HG03064 (cell line): ENCODE data around the gene UBE2Q2.

Experiments
- ATAC-seq: cut with Tn5 transposase; IDR thresholded peaks from one replicate; pipeline ENCODE4 v1.9.1; 2021; ENCODE audit warnings: low read depth; ENCODE audit not compliant: unreplicated experiment

UBE2Q2 gene

GRCh38 chr15:75921732-75922703 is 78.8 kb downstream of the UBE2Q2 start:
- ATAC-seq = no peak

DNA sequence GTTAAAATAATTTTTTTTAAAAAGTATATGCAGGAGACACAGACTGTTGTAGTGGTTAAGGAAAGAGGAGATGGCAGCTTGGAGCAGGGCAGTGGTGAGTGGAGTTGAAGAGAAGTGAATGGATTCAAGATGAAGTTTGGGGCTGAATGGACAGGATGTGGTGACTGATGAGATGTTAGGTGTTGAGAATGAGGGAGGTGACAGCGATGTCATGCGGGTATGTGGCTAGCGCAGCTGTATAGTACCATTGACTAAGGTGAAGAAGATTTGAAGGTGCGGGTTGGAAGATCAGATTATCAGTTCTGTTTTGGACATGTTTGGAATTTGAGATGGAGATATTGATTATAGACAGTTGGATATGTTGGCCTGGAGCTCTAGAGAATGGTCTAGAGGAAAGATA is 80.5 kb downstream of the UBE2Q2 start:
- no peak for ATAC-seq

DNA sequence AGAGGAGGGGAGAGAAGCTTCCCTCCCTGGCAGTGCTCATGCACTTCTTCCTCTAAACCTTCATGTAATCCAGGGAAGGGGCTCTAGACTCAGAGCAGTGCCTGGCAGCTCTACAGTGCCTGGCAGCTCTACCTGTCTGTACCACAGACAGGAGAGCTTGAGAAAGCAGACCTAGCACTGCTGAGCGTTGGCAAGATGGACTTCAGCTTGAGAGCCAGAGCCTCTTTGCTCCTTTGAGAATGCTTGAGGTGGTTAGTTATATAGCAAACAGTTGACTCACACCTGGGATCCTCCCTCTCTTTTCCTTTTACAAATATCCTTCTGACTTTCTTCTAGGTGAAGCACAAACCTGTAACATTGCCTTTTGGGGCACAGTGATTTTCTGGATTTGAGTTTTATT is 81.3 kb downstream of the UBE2Q2 start:
- ATAC-seq = no peak

DNA sequence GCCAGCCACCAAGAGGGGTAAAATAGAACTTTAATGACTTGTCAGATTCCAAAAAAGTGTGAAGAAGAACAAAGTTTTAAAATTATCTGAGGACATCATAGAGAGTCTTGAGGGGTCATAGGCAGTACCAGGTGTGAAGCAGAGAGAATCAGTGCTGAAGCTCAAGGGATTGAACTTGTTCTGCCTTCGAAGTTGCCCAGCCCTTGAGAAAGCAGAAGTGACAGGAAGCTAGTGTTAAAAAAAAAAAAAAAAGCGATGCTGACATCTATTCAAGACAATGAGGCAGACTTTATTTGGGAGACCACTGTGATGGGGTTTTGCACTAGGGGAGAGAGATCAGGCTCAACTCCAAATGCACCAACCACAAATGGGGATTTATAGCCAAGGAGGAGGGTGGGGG is 82.2 kb downstream of the UBE2Q2 start:
- no peak for ATAC-seq

DNA sequence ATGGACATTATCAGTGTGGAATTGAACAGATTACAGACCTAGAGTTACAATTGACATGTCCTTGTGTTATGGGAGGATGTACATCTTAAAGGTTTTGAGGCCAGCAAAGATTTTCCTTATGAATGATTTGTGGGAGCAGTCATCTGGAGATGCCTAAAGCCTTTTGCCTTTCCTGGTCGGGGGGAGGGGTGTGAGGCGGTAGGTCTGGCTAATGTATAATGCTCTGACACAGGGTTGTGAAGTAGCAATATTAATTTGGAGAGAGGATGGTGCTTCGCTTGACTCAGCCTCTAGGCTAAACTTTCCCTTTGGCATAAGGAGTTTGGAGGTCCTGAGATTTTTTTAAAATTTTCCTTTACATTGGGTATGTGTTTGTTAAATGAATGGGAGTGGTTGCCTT is 83.7 kb downstream of the UBE2Q2 start:
- ATAC-seq = no peak

DNA sequence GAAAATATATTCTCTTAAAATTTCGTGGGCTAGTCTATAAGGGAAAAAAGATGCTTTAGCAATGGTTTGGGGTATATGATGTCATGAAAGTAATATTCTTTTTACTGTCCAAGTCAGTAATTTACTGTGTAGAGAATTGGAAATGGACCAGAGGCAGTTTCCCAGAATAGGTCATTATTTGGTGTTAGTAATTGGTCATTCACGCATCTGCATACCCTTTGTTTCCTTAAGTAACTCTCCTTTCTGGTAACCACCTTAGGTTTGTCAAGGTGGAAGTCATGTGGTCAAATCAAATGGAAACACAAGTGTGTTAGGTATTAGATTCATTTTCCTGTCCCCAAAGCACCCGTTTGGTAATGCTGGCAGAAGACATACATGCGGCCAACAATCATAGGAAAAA is 84.4 kb downstream of the UBE2Q2 start:
- ATAC-seq = no peak

- no peak for ATAC-seq
These were observed 85.7 kb downstream of the UBE2Q2 start for GRCh38 chr15:75928680-75929608.

GRCh38 chr15:75929799-75930565 is 86.7 kb downstream of the UBE2Q2 start:
- no peak for ATAC-seq

GRCh38 chr15:75930866-75931265 is 87.6 kb downstream of the UBE2Q2 start:
- ATAC-seq = no peak

DNA sequence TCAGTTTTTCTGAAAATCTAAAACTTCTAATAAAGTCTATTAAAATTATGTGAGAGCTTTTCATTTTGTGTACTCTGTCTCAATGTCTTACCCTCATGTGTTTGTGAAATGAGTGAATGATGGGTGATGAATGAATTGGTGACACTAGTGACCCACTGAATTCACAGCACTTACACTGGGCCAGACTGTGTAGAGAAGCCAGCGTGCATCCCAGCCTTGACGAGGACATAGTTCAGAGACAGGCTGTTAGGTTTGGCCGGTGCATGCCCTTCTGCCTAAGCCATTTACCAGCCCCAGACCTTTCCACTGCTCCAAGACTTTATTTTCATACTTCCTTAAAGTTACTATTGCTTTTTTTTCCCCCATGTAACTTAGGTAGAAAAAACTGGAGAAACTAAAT is 99.2 kb downstream of the UBE2Q2 start:
- no peak for ATAC-seq

- ATAC-seq = no peak
These were observed 100.0 kb downstream of the UBE2Q2 start for GRCh38 chr15:75943246-75943645.

- ATAC-seq = no peak
These were observed 100.5 kb downstream of the UBE2Q2 start for GRCh38 chr15:75943713-75944215.

DNA sequence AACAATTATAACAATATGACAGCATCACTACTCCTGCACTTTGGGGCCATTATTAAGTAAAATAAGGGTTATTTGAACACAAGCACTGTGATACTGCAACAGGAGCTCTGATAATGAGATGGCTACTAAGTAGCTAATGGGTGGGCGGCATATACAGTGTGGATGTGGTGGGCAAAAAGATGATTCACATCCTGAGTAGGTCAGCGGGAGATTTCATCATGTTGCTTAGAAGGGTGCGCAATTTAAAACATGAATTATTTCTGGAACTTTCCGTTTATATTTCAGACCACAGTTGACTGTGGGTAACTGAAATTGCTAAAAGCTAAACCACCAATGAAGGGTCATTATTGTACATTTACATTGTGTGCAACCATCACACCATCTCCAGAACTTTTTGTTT is 102.7 kb downstream of the UBE2Q2 start:
- no peak for ATAC-seq

DNA sequence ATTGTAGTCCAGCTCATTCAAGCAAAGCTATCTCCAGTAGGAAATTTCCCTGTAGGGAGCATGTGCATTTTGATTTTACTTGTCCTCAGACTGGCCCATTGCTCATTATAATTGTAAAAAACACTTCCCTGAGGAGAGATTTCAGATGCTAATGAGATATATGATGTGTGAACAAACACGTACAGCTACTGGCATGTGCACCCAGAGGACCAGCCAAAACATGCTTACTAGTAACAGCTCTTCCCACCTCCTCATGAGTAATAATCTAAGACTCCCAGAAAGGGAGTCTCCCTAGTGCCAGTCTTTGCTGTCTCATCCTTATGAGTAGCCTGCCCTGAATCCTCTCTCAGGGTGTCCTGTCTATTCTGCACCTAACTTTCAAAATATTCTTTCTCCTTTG is 103.8 kb downstream of the UBE2Q2 start:
- no peak for ATAC-seq

GRCh38 chr15:75948761-75949296 is 105.6 kb downstream of the UBE2Q2 start:
- no peak for ATAC-seq
